GM21423 (cell line): ENCODE results near the gene OR8D1.
"Not testable (repeated sequence)": the region's sequence is repeated elsewhere in the genome, so short reads cannot be mapped to it uniquely, and the experiment has no call there.

Experiments used
- ATAC-seq: cut with Tn5 transposase; IDR thresholded peaks from one replicate; pipeline ENCODE4 v1.9.1; 2021; ENCODE audit warnings: mild to moderate bottlenecking, moderate library complexity; ENCODE audit not compliant: unreplicated experiment

OR8D1 gene

GRCh38 chr11:124294687-124295086 lies 19.1 kb downstream of the OR8D1 start:
- ATAC-seq: no peak

GRCh38 chr11:124285610-124286344 lies 28.0 kb downstream of the OR8D1 start:
- no peak for ATAC-seq

GRCh38 chr11:124278261-124278660 lies 35.5 kb downstream of the OR8D1 start:
- ATAC-seq: no peak

GRCh38 chr11:124277804-124278203 lies 35.9 kb downstream of the OR8D1 start:
- ATAC-seq: no peak

GRCh38 chr11:124277207-124277606 lies 36.5 kb downstream of the OR8D1 start:
- ATAC-seq: no peak

- no peak for ATAC-seq
Measured at GRCh38 chr11:124276081-124276480, 37.7 kb downstream of the OR8D1 start.

- ATAC-seq: no peak
Measured at GRCh38 chr11:124274000-124274399, 39.7 kb downstream of the OR8D1 start.

GRCh38 chr11:124270886-124271285 lies 42.9 kb downstream of the OR8D1 start:
- ATAC-seq: not testable (repeated sequence)

GRCh38 chr11:124265041-124265440 lies 48.7 kb downstream of the OR8D1 start:
- not testable (repeated sequence) for ATAC-seq

- no peak for ATAC-seq
Measured at GRCh38 chr11:124256076-124256475, 57.7 kb downstream of the OR8D1 start, which contains the start of gene OR8G5. OR8G5 (plus strand) TSS chr11:124256376; CDS start chr11:124264932, 8,556 bp downstream.
